Measurements from ENCODE around the gene STOML2. TPM values are rescaled to one million over a fixed set of nuclear protein-coding genes. Genes with fewer than 3 reads are reported as not detected.

STOML2 gene
- total RNA-seq, 2 experiments from 2014 or later: 162 TPM

Other genes with a start within 250 kb of the STOML2 start
- gene PHF24, start 144.8 kb downstream of the STOML2 start, total RNA-seq: under 1 TPM in 1 of 2 experiments, not detected in 1; 0.12 TPM
- 10 to 100 TPM; 11.5 to 12.0 TPM for gene DNAJB5, start 113.4 kb downstream of the STOML2 start, total RNA-seq
- 100 to 1,000 TPM; 283 to 292 TPM for gene VCP, start 30.5 kb downstream of the STOML2 start, total RNA-seq
- 100 to 1,000 TPM; 103 to 107 TPM for gene FANCG, start 23.2 kb downstream of the STOML2 start, total RNA-seq
- 10 to 100 TPM; 19.3 to 20.9 TPM for gene PIGO, start 6.5 kb downstream of the STOML2 start, total RNA-seq
- 1 to 10 TPM; 9.1 to 9.6 TPM for gene ATOSB, start 12.7 kb upstream of the STOML2 start, total RNA-seq
- gene UNC13B, start 58.9 kb upstream of the STOML2 start, total RNA-seq: 1 to 10 TPM; 3.6 to 4.6 TPM

All from activated CD4-positive, alpha-beta memory T cell treated with anti-CD3 and anti-CD28 coated beads for 36 hours (primary cell).